K562 (cell line): ENCODE results near the gene NRP1. TPM values are rescaled to one million over a fixed set of nuclear protein-coding genes. Genes with fewer than 3 reads are reported as not detected.

Source experiments
- ATAC-seq: fragments of 200-7000 bp; cut with Tn5 transposase; 3 replicates; pipeline ENCODE4 v1.9.1; 2020; ENCODE audit warnings: moderate library complexity
- BruUV-seq: library from RNA; stranded (reverse); fragments of 400-500 nt; replicated peaks from 2 replicates; lab custom pipeline; 2021; lab: Mats Ljungman, UMichigan
- CTCF ChIA-PET: fragments of 300-600 bp; formaldehyde crosslinking; extraction: SDS; loops from one replicate; lab custom pipeline; 2021; ENCODE audit warnings: low intra/inter-chr PET ratio; lab: Yijun Ruan, JAX
- POLR2A ChIA-PET: fragments of 300-600, 350-650 bp; sonication (Branson Sonifier 250); formaldehyde crosslinking; extraction: SDS; loops from one replicate; lab custom pipeline; 2021; ENCODE audit warnings: antibody characterized with exemption, inconsistent platforms; lab: Yijun Ruan, JAX
- DNase-seq, 4 experiments: peaks; one replicate each; pipeline versions ENCODE4 v3.0.0 to v3.0.0-alpha.2; 2011 to 2018; ENCODE audit warnings: low spot score in 3 of 4, mixed read lengths in 3 of 4; ENCODE audit errors: extremely low read depth in 1 of 4
- FAIRE-seq: peaks from 2 replicates; lab custom pipeline; 2011; peaks lifted over from hg19 to GRCh38; lab: Jason Lieb, UNC
- H2AFZ ChIP-seq: 2 replicates; pipeline ENCODE4 v1.6.0; 2011; ENCODE audit warnings: low read depth, low read length, control low read depth, inconsistent platforms
- H3K27ac ChIP-seq: fragments of 200-600 bp; 3 replicates; pipeline ENCODE4 v1.8.0; 2011; ENCODE audit warnings: low read depth, mild to moderate bottlenecking, control low read depth, inconsistent platforms, low read length, moderate library complexity, mixed read lengths; ENCODE audit errors: extremely low read depth
- H3K27me3 ChIP-seq, 2 experiments: fragments of 300-600 bp in 1 of 2; 2 replicates in 1 of 2; 3 replicates in 1 of 2; pipeline versions ENCODE4 v1.6.0 to v1.8.0; 2011; ENCODE audit warnings: inconsistent platforms in 2 of 2, low read length in 2 of 2, mild to moderate bottlenecking in 1 of 2, mixed read lengths in 1 of 2, moderate library complexity in 1 of 2; ENCODE audit not compliant: control insufficient read depth in 2 of 2, insufficient read depth in 2 of 2
- H3K36me3 ChIP-seq: fragments of 300-600 bp; 3 replicates; pipeline ENCODE4 v1.8.0; 2011; ENCODE audit warnings: mild to moderate bottlenecking, low read length, inconsistent platforms; ENCODE audit not compliant: control insufficient read depth, insufficient read depth
- H3K4me1 ChIP-seq, 2 experiments: fragments of 200-600 bp in 1 of 2; replicated peaks in 1 of 2; 2 replicates in 1 of 2; 3 replicates in 1 of 2; pipeline versions ENCODE4 v1.5.1 to v1.8.0; 2011; ENCODE audit warnings: inconsistent platforms in 2 of 2, low read length in 2 of 2, mild to moderate bottlenecking in 1 of 2, mixed read lengths in 1 of 2, moderate library complexity in 1 of 2; ENCODE audit not compliant: control insufficient read depth in 2 of 2, insufficient read depth in 2 of 2
- H3K4me2 ChIP-seq: 2 replicates; pipeline ENCODE4 v1.6.1; 2011; ENCODE audit warnings: low read length, control low read depth, inconsistent platforms, mixed read lengths; ENCODE audit not compliant: insufficient read depth
- H3K4me3 ChIP-seq: fragments of 200-600 bp; sonication (generic), shearing (Covaris generic); 2 replicates; pipeline ENCODE4 v1.5.1; 2016; ENCODE audit warnings: control low read depth, inconsistent platforms
- H3K79me2 ChIP-seq: fragments of 200-600 bp; 3 replicates; pipeline ENCODE4 v1.8.0; 2011; ENCODE audit warnings: low read length, inconsistent platforms; ENCODE audit not compliant: control insufficient read depth, insufficient read depth
- H3K9ac ChIP-seq, 2 experiments: 2 replicates each; pipeline versions ENCODE4 v1.6.0 to v1.6.1; 2011; ENCODE audit warnings: low read depth in 2 of 2, low read length in 2 of 2, control low read depth in 1 of 2, inconsistent platforms in 1 of 2, mild to moderate bottlenecking in 1 of 2, mixed read lengths in 1 of 2; ENCODE audit not compliant: insufficient read depth in 1 of 2
- H3K9me1 ChIP-seq: one replicate; pipeline ENCODE4 v1.6.0; 2011; ENCODE audit warnings: inconsistent platforms, mild to moderate bottlenecking, low read length, moderate library complexity; ENCODE audit not compliant: control insufficient read depth, insufficient read depth
- H3K9me3 ChIP-seq: replicated peaks from 2 replicates; pipeline ENCODE4 v1.5.1; 2011; ENCODE audit warnings: low read depth, low read length, inconsistent platforms; ENCODE audit not compliant: control insufficient read depth, insufficient read depth
- H4K20me1 ChIP-seq: replicated peaks from 2 replicates; pipeline ENCODE4 v1.6.1; 2011; ENCODE audit warnings: low read length, inconsistent platforms, mixed read lengths; ENCODE audit not compliant: control insufficient read depth, insufficient read depth
- BCOR ChIP-seq: fragments of 450-650 bp; IDR thresholded peaks from 2 replicates; pipeline ENCODE4 v1.6.1; 2016
- CHCHD3 ChIP-seq: fragments of 250-450 bp; sonication (Bioruptor Pico); IDR thresholded peaks from 2 replicates; pipeline ENCODE4 v2.1.2; 2022; ENCODE audit warnings: mild to moderate bottlenecking
- COPS2 ChIP-seq: fragments of 450-650 bp; conservative IDR thresholded peaks from 2 replicates; pipeline ENCODE4 v1.6.1; 2016; ENCODE audit warnings: mild to moderate bottlenecking, moderate library complexity
- JUNB ChIP-seq: fragments of 450-650 bp; formaldehyde crosslinking; conservative IDR thresholded peaks from 2 replicates; pipeline ENCODE4 v1.4.0; 2020; ENCODE audit warnings: mild to moderate bottlenecking
- RFX7 ChIP-seq: fragments of 250-450 bp; sonication (Bioruptor Pico); IDR thresholded peaks from 2 replicates; pipeline ENCODE4 v1.5.1; 2021; ENCODE audit warnings: mild to moderate bottlenecking
- ZZZ3 ChIP-seq: fragments of 450-650 bp; IDR thresholded peaks from 2 replicates; pipeline ENCODE4 v1.6.1; 2016; ENCODE audit warnings: antibody characterized with exemption, mild to moderate bottlenecking, moderate library complexity
- WGBS: fragments of 100-300 bp; shearing (Covaris generic); methylation state at CpG from one replicate; pipeline ENCODE4 v1.1.6; 2016; ENCODE audit warnings: low coverage, mixed read lengths; ENCODE audit not compliant: insufficient coverage; ENCODE audit errors: missing lambda C conversion rate; 5-methylcytosine and 5-hydroxymethylcytosine counted together
- in situ Hi-C: fragments of 300-500 bp; cut with MboI; formaldehyde crosslinking; loops from 4 replicates; pipeline ENCODE4 v1.15.0; 2018; ENCODE audit warnings: inconsistent platforms, mixed read lengths
- intact Hi-C: fragments of 100-400 bp; cut with micrococcal nuclease; formaldehyde crosslinking; loops from 2 replicates; pipeline ENCODE4 v1.14.2; 2022
- polyA plus RNA-seq, 8 experiments: library from polyadenylated mRNA; depleted of rRNA in 4 of 8; stranded (reverse) in 5 of 8; unstranded in 3 of 8; fragments of >200 nt; fragmentation: Nextera tagmentation in 2 of 8; fragmentation: Illumina TruSeq in 1 of 8; extraction: Ambion mirVana in 2 of 8; extraction: Trizol in 1 of 8; gene quantifications; 2 replicates each; pipeline versions ENCODE4 v1.2.1 to v1.2.3, GENCODE V29; 2011 to 2014; ENCODE audit warnings: inconsistent platforms in 1 of 8, missing spikeins in 1 of 8
- total RNA-seq, 7 experiments: library from RNA; depleted of rRNA in 6 of 7; stranded (reverse); fragments of >200 nt in 6 of 7; fragmentation: Illumina TruSeq in 2 of 7; extraction: Trizol in 2 of 7; gene quantifications; 2 replicates each; pipeline versions ENCODE4 v1.2.1 to v1.2.3, GENCODE V29; 2011 to 2021; ENCODE audit warnings: low replicate concordance in 1 of 7
- TF ChIP-seq, protein P1 (sequence below): IDR thresholded peaks from 2 replicates; pipeline ENCODE4 v1.6.1; 2012; ENCODE audit warnings: low read depth, low read length, improper control_type of control experiment, borderline replicate concordance

NRP1 gene
- total and polyA plus RNA-seq, 9 of the 15 experiments (the other 6 are each of a cell fraction or from before 2014, with no cell fraction given): 0.01 to 0.38 (median 0.04) TPM; not detected in 5

DNA sequence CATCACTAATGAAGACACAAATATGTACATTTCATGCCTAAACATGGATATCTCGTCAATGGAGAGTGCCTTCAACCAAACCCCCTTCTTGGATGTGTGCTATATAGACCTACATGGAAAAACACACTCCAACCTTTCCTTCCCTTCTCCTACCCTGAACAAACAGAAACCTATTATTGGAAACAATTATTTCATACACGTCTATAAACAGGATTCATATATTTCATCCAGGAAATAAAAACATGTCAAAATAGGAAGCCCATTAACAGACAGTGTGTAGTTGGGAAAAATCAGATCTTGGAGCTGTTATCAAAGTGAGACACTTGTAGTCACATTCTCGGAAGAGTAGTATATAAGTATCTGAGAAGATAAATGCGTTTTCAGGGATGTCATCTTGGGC lies 81.1 kb downstream of the NRP1 start:
- CTCF ChIA-PET: no interaction called here
- Histone ChIP-seq H2AFZ (no peak overlapping the region), H3K9me1 (no peaks in the 10 kb centered on the region)
- FAIRE-seq: no peak
- no TSS peak for BruUV-seq
- in situ Hi-C loops: no loop called here
- no peak for ATAC-seq
- WGBS: 0% methylated on average over 4 of the region's 4 CpGs
- no peak for DNase-seq
- TF ChIP-seq JUNB (CRISPR knock-in tag) (no peak), BCOR (no peak), CHCHD3 (CRISPR knock-in tag) (no peak), RFX7 (CRISPR knock-in tag) (no peak), ZZZ3 (no peak), COPS2 (no peak)
- TF ChIP-seq, protein P1, sequence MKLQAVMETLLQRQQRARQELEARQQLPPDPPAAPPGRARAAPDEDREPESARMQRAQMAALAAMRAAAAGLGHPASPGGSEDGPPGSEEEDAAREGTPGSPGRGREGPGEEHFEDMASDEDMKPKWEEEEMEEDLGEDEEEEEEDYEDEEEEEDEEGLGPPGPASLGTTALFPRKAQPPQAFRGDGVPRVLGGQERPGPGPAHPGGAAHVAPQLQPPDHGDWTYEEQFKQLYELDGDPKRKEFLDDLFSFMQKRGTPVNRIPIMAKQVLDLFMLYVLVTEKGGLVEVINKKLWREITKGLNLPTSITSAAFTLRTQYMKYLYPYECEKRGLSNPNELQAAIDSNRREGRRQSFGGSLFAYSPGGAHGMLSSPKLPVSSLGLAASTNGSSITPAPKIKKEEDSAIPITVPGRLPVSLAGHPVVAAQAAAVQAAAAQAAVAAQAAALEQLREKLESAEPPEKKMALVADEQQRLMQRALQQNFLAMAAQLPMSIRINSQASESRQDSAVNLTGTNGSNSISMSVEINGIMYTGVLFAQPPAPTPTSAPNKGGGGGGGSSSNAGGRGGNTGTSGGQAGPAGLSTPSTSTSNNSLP: no peak
- TF ChIP-seq, all 486 proteins: peak for 0
- H3K27ac ChIP-seq: no peak overlapping the region
- H3K9me3 ChIP-seq: no peaks in the 10 kb centered on the region
- no peaks in the 10 kb centered on the region for H3K36me3 ChIP-seq
- H3K4me1 ChIP-seq: no peaks in the 10 kb centered on the region
- no peak overlapping the region for H3K4me2 ChIP-seq
- no peaks in the 10 kb centered on the region for H3K79me2 ChIP-seq
- H4K20me1 ChIP-seq: no peaks in the 10 kb centered on the region
- intact Hi-C loops: no loop called here
- POLR2A ChIA-PET: no interaction called here
- H3K27me3 ChIP-seq: peaks cover 4 to 5% of the 10 kb centered on the region in 2 experiments; a peak in 2 of 5 replicates
- no peak overlapping the region for H3K9ac ChIP-seq
- H3K4me3 ChIP-seq: no peak overlapping the region
